ENCODE data around the gene COL4A5.
"Not testable (repeated sequence)": the region's sequence is repeated elsewhere in the genome, so short reads cannot be mapped to it uniquely, and the experiment has no call there.

COL4A5 gene

GRCh38 chrX:108453841-108454240 is 14.2 kb downstream of the COL4A5 start:
- no peak for DNase-seq (ENCODE audit: low read depth)
- no peak overlapping the region for H3K4me3 ChIP-seq (ENCODE audit: low read depth, low read length)
- TF ChIP-seq CTCF (IDR thresholded peaks at IDR 0.05; ENCODE audit: low read depth, low read length, missing control alignments) = no peak

GRCh38 chrX:108456971-108457477 is 17.4 kb downstream of the COL4A5 start:
- H3K4me3 ChIP-seq (ENCODE audit: low read depth, low read length) = no peak overlapping the region
- DNase-seq (ENCODE audit: low read depth) = no peak
- TF ChIP-seq CTCF (IDR thresholded peaks at IDR 0.05; ENCODE audit: low read depth, low read length, missing control alignments) = no peak

GRCh38 chrX:108464604-108465003 is 25.0 kb downstream of the COL4A5 start:
- no peak for TF ChIP-seq CTCF (IDR thresholded peaks at IDR 0.05; ENCODE audit: low read depth, low read length, missing control alignments)
- H3K4me3 ChIP-seq (ENCODE audit: low read depth, low read length) = no peak overlapping the region
- DNase-seq (ENCODE audit: low read depth) = no peak

GRCh38 chrX:108468486-108468885 is 28.8 kb downstream of the COL4A5 start:
- H3K4me3 ChIP-seq (ENCODE audit: low read depth, low read length) = no peak overlapping the region
- no peak for DNase-seq (ENCODE audit: low read depth)
- no peak for TF ChIP-seq CTCF (IDR thresholded peaks at IDR 0.05; ENCODE audit: low read depth, low read length, missing control alignments)

GRCh38 chrX:108473979-108474378 is 34.3 kb downstream of the COL4A5 start:
- no peak for DNase-seq (ENCODE audit: low read depth)
- no peak overlapping the region for H3K4me3 ChIP-seq (ENCODE audit: low read depth, low read length)
- TF ChIP-seq CTCF (IDR thresholded peaks at IDR 0.05; ENCODE audit: low read depth, low read length, missing control alignments) = no peak

GRCh38 chrX:108481528-108481927 is 41.9 kb downstream of the COL4A5 start:
- DNase-seq (ENCODE audit: low read depth); H3K4me3 ChIP-seq (ENCODE audit: low read depth, low read length): not testable (repeated sequence)

- no peak overlapping the region for H3K4me3 ChIP-seq (ENCODE audit: low read depth, low read length)
- DNase-seq (ENCODE audit: low read depth) = no peak
- TF ChIP-seq CTCF (IDR thresholded peaks at IDR 0.05; ENCODE audit: low read depth, low read length, missing control alignments) = no peak
These were observed 44.6 kb downstream of the COL4A5 start for GRCh38 chrX:108484251-108484650.

Measured in GM12864 (cell line).